Effector CD4-positive, alpha-beta T cell (primary cell): ENCODE data around the gene WDR19.
"Not testable (repeated sequence)": the region's sequence is repeated elsewhere in the genome, so short reads cannot be mapped to it uniquely, and the experiment has no call there.

Experiments
- DNase-seq: peaks from one replicate; pipeline ENCODE4 v3.0.0-alpha.2; 2020

WDR19 gene

DNA sequence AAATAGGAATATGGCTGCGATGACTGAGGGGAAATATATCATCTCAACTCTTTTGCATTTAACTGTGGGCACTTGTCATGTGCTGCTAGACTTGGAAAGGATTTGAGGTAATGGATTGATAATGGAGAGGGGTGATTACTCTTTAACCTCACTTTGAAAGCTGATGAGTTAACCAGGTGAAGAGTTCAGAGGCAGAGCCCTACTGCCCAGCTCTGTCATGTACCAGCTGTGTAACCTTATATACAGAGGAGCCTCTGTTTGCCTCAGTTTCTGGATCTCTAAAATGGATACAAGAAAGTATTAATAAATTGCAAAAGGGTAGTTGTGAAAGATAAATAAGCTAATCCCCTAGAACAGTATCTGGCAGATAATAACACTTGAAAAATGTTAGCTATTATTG lies 51.5 kb downstream of the WDR19 start:
- DNase-seq: no peak

DNA sequence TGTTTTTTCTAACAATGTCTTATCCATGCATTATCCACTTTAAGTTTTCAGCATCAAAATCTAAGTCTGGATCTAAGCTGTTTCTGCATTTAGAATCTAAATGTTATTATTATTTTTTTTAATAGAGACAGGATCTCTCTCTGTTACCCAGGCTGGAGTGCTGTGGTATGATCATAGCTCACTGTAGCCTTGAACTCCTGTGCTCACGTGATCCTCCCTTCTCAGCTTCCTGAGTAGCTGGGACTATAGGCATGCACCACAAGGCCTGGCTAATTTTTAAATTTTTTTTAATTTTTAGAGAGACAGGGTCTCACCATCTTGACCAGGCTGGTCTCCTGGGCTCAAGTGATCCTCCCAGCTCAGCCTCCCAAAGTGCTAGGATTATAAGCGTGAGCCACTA lies 52.7 kb downstream of the WDR19 start:
- DNase-seq: no peak

DNA sequence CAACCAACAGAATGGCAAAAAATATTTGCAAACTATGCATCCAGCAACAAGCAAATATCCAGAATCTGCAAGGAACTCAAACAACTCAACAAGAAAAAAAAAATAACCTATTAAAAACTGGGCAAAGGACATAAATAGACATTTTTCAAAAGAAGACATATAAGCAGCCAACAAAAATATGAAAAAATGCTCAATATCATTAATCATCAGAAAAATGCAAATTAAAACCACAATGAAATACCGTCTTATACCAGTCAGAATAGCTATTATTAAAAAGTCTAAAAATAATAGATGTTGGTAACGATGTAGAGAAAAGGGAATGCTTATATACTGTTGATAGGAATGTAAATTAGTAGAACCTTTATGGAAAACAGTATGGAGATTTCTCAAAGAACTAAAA lies 53.4 kb downstream of the WDR19 start:
- DNase-seq: no peak

DNA sequence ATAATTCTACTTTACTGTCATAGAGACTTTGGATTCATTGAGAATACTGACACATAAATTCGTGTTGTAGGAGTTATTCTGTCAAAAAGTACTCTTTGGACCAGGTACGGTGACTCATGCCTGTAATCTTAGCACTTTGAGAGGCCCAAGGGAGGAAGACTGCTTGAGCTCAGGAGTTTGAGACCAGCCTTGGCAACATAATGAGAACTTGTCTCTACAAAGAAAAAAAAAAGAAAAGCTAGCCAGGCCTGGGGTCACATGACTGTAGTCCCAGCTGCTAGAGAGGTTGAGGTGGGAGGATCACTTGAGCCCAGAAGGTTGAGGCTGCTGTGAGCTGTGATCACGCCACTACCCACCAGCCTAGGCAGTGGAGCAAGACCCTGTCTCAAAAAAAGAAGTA lies 54.9 kb downstream of the WDR19 start:
- no peak for DNase-seq

DNA sequence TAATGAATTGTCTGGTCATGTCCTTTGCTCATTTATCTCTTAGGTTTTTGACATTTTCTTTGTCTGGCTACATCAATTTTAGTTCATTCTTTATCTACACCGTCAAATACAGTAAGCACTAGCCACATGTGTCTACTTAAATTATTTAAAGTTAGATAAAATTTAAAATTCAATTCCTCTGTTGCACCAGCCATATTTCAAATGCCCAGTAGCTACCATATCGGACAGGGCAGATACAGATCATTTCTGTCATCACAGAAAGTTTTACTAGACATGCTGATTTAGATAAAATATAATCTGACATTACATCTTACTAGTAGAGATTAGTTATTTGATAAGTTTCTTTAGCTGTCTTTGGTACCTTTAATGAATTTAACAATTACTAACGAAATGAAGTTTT lies 61.1 kb downstream of the WDR19 start:
- no peak for DNase-seq

DNA sequence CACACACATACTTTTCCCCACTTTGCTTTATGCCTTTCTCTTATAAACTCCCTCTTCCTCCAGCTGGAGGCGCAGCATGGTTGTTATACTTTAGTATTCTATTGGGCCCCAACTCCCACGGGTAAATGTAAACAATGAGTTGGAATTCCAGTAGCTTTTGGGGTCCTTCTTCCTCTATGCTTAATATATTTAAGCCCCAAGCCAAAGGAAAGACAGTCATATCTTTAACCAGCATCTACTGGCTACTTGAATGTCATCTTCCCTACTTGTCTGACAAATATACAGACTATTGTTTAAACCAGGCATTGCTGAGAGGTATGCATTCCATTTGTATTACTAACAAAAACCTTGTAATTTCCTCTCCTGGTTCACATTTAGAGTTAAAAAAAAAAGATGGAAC lies 72.9 kb downstream of the WDR19 start:
- no peak for DNase-seq

DNA sequence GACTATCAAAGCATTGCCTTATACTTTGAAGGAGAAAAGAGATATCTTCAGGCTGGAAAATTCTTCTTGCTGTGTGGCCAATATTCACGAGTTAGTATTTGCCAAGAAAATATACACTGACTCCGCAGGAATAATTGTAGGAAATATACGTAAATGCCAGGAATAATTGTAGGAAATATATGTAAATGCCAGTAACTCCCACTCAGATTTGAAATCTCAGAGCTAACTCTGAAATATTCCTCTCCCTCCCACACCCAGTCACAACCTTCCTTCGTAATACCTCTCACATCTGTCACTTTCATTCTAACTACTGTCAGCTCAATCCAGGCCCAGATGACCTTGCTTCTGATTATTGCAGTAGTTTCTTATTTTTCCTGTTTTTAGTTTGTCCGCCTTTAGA lies 73.5 kb downstream of the WDR19 start:
- no peak for DNase-seq

DNA sequence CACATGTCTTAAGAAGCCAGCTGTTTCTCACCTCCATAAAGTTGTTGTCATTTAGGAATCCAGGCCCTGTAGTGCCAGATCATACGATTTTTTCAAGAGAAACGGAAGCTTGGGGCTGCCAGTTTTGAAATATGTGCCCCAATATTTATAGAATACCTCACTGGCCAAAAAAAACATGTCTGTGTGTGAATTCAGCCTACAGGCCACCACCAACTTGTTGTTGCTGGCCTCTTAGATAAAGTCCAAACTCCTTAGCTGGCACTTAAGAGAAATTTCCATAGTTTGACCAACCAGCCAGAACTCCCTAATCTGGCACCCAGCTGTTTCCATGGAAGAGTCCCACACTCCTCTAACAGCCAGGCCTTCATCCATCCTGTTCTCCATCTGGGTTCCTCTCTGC lies 74.1 kb downstream of the WDR19 start:
- no peak for DNase-seq

DNA sequence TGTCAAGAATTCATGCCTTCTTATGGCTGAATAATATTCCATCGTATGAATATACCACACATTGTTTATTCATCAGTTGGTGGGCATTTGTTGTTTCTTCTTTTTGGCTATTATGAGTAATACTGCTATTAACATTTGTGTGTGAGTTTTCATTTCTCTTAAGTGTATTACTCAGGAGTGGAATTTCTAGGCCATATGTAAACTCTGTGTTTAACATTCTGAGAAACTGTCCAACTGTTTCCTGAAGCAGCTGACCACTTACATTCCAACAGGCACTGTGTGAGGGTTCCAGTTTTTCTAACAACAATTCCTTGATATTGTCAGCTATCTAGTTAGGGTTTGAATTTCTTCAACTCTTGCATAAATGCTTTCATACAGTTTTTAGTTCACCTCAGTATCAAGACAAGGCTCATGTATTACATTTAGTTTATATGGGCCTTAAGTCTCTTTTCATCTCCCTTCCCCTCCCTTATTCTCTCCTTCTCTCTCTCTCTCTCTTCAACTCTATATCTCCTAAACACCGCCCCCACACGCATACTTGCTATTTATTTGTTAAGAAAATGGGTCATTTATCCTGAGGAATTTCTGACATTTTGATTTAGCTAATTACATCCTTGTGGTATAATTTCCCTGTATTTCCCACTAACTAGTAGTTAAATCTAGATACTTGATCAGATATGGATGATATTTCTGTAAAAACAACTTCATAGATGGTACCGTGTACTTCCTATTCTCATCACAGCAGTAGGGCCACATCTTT lies 77.4 kb downstream of the WDR19 start:
- DNase-seq: no peak

DNA sequence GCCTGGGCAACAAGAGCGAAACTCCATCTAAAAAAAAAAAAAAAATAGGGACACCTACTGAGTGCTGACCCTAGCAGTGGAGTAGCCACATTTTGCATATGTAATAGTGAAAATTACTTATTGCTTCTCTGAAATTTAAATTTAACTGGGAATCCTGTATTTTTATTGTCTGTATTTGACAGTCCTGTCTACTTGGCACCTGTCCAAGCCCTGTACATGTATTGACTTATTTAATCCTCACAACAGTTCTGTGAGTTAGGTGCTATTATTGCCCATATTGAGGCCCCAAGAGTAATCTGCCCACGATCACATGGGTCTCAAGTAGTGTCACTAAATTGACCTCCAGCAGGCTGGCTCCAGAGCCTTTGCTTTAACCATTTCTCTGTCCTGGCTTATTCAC lies 81.6 kb downstream of the WDR19 start:
- DNase-seq: no peak

DNA sequence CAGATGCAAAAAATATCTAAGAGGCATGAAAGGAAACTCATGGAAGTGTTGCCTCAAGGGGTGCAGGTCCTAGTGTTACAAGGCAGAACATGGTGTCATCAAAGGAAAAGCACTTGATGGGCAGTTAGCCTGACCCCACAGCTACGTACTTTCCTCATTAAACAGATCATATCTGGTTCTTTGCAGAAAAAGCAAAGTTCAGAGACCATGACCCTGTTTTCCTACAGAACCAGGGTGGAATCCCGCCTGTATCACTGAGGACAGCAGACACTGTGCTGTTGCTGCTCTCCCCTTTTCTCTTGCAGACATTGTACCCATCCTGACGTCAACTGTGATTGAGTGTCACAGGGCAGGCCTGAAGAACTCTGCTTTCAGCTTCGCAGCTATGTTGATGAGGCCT lies 92.2 kb downstream of the WDR19 start:
- DNase-seq: no peak

DNA sequence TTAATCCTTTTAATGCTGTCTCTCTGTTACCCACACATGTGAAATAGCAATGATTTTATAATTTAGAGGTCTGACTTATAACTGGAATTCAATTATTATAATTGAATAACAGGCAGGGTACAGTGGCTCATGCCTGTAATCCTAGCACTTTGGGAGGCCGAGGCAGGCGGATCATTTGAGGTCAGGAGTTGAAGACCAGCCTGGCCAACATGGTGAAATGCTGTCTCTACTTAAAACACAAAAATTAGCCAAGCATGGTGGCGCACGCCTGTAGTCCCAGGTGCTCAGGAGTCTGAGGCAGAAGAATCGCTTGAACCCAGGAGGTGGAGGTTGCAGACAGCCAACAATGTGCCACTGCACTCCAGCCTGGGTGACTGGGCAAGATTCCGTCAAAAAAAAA lies 95.3 kb downstream of the WDR19 start:
- DNase-seq: not testable (repeated sequence)

DNA sequence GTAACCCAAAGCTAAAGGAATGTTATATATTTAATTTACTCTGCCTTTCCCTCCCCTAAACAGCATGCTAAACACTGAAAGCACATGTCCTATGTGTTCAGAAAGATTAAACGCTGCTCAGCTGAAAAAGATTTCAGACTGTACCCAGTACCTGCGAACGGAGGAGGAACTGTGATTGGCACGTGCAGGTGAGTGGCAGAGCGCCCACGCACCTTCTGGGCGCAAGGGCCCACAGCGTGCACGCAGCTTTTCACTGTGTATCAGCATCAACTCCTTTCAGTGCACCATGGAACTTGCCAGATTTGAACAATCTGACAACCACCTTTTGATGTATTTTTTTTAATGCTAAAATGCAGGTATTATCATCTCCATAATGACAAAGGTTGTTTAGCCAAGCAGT lies 96.1 kb downstream of the WDR19 start:
- DNase-seq: no peak

DNA sequence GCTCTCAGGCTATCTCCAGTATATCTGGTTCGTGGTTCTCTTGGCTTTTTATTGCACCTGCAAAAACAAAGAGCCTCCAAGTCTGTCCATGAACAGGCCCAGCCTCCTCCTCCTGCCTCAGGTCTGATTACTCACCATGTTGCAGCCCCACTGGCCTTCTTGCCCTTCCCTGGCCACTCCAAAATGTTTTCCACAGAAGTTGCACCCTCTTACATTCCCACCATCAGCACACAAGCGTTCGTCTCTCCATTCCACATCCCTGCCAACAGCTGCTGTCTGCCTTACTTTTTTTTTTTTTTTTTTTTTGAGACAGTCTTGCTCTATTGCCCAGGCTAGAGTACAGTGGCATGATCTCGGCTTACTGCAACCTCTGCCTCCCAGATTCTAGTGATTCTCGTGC lies 97.1 kb downstream of the WDR19 start:
- no peak for DNase-seq

DNA sequence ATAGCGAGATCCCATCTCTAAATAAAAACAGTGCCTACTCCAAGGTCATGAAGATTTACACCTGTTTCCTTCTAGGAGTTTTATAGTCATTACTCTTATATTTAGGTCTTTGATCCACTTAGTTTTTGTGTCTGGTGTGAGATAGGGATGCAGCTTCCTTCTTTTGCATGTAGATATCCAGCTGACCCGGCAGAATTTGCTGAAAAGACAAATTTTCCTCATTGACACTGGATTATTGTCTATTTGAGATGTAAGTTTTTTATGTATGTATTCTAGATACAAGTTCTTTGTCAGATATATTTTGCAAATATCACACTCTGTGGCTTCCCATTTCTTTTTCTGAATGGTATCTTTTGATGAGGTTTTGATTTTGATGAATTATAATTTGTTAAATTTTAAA lies 98.4 kb downstream of the WDR19 start:
- DNase-seq: no peak

DNA sequence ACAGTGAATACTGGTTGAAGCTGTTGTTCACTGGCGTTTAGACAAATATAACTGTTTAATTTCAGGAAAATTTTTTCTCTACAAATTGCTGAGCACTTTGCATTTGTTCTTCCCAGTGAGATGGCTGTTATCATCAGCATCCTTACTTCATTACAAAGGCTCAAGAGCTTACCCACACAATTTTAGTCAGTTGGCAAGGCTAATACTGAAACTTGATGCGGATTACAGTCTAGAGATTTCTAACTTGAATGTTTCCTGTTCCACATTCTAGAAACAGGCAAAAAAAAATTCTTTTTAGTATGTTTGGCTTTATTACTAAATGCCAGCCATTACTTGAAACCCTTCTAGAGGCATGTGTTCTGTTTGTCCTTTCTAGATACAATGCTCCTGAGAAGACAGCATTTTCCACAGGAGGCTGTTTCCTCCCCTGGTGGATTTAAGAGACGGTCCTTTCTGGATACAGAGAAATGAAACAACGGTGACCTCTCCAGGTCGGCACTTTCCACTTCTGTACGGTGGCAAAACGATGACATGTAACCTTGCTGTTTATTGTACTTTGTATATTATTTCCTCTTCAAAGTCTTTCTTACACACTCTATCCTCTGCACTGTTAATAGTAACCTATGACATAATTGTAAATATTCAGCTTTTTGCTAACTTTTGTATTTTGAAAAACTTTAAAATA lies 102.9 kb downstream of the WDR19 start:
- DNase-seq: no peak

DNA sequence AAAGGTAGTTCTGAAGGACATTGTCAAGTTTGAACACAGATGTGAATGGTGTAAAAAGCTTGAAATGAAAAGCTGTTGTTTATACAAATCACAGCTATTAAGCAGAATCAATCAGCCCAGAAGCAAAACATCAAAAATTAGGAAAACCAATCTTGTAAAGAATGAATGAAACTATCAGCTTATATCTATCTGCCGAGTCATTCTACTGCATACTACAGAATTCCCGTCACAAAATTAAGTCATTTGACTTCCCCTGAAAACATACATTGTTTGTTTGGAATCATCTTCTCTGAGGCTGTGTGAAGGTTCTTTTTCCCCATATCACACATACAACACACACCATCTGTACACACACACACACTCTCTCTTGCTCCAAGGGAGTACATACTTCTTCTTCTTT lies 103.5 kb downstream of the WDR19 start:
- DNase-seq: no peak

DNA sequence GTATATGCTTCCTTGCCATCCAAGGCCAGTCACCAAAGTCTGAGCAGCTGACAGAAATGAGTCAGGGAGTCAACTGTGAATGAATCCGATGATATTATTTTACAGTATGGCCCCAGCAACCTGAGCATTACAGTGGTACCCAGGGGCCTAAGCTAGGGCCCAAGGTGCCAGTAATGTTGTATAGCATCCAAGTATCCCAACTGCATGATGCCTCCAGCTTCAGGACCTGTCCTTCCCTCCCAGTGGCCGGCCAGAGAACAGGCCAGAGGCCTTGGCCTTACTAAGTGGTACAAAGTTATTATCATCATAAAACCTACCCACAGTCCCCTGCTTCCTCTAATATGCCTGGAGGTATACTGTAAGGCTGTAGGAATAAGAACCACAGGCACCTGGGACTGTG lies 103.9 kb downstream of the WDR19 start:
- no peak for DNase-seq

DNA sequence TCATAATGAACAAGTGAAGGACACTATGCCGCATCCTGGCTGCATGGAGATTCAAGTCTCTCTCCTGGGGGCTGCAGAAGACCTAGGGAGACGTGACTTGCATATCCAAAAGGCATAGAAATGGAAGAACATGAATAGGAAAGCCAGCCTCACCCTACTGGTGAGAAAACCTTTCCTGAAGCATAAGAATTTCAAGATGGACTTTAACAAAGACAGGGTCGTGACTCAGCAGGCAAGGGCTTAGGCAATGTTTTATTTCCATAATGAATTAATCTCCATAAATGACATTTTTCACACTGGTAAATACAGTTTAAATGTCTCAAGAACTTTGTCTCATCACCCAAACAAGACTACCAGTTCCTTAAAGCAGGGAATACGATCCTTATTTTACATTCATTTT lies 104.9 kb downstream of the WDR19 start:
- DNase-seq: no peak

DNA sequence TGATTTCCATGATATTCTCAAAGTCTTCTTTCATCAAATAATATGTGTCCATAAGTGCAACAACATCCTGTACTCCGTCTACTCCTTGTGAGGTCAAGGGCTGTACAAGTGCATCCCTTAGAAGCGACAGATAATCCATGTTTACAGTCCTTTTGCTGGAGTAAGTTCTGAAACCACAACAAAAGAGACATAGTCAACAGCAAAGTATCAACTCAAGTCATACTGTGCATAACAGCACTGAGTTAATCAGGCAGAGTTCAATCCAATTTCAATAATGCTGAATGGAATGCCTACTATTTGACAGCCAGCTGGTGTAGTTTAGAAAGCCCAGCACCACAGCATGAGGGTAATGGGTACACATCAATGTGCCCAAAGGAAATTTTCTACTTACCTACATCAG lies 109.4 kb downstream of the WDR19 start:
- no peak for DNase-seq

DNA sequence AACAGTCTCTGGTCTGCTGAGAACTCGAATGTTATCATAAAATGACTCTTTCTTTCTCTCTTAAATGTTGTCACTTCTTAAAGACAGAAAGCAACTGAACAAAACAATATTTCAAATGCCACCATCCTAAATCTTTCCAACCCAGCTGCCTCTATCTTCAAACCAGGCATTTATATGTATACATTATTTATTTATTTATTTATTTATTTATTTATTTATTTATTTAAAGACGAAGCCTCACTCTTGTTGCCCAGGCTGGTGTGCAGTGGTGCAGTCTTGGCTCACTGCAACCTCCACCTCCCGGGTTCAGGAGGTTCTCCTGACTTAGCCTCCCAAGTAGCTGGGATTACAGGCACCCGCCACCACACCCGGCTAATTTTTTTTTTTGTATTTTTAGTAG lies 110.1 kb downstream of the WDR19 start:
- not testable (repeated sequence) for DNase-seq

DNA sequence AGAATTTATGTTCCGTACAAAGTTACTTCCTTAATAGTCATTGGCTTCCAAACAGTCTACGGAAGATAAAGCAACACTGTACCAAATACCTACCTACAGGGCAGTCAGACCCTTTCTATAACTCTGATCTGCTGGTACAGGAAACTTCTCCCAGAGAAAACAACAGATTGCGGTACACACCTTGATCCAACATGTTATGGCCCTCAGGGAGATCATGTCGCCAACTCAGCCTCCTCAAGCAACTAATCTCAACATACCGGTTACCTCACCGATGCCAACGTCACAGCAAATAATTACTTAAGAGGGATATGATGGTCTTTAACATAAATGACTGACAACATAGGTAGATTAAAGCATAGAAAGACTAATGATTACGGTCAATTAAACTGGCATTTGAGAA lies 113.5 kb downstream of the WDR19 start:
- DNase-seq: no peak

DNA sequence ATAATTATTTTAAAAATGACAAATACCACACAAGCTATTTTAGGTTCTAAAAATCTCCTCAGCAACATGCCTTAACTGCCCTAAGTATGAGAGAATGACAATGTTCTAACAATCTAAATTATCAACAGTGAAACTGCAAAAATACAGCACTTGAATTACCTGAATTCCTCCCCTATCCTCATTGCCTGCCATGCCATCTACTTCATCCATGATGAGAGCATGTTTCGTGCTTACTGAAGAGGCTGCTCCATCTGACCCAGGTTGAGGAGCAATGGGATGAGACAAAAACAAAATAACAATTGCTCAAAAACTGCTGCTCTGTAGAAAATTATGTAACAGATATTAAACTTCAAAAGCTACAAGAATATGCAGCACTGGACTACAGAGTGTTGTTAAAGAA lies 120.6 kb downstream of the WDR19 start:
- no peak for DNase-seq

DNA sequence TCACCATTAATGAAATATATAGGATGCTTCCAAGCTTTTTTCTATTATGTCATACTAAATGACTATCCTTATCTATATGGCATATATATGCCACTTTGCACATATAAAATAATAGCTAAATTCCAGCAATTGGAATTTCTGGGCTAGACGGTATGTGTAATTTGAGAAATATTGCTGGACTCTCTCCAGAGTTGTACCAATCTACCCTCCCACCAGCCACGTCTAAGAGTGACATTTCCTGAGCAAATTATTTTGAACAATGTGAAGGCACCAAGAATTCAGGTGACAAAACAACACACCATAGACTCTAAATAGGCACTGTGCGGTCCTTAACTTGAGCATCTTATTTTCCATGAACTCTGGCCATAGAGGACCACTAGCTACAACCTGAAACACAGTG lies 121.5 kb downstream of the WDR19 start:
- DNase-seq: no peak

DNA sequence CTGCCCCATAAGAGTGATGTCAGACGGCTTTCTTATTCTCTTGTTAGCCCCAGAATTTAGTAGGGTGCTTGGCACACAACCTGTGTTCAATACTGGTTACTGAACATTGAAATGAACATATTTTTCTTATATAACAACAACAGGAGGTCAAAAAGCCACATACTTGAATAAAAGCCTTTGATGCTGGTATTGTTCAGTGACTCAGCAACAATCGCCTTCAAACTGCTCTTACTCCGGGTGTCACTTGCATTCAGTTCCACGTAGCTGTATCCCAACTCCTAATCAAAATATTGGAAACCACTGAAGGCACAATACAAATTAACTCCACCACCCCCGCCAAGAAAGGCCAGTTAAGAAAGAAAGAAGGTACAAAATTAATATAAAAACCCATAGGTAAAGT lies 122.3 kb downstream of the WDR19 start:
- DNase-seq: no peak
